Stimulated activated CD4-positive, alpha-beta T cell treated with anti-CD3 and anti-CD28 coated beads, Interleukin-12 subunit alpha, Interleukin-12 subunit beta, amount 100 ng/mL, for 4 hours (primary cell): ENCODE measurements around the gene FAM149A.
A peak's percentile ranks its signal among the peaks of the same experiment; 100 is the strongest.

Source experiments
- DNase-seq: peaks from one replicate; pipeline ENCODE4 v3.0.0-alpha.2; 2020

Gene FAM149A

GRCh38 chr4:186107947-186108346, 3.4 kb downstream of the FAM149A start:
- no peak for DNase-seq

GRCh38 chr4:186108391-186108790, 3.9 kb downstream of the FAM149A start:
- no peak for DNase-seq

DNA sequence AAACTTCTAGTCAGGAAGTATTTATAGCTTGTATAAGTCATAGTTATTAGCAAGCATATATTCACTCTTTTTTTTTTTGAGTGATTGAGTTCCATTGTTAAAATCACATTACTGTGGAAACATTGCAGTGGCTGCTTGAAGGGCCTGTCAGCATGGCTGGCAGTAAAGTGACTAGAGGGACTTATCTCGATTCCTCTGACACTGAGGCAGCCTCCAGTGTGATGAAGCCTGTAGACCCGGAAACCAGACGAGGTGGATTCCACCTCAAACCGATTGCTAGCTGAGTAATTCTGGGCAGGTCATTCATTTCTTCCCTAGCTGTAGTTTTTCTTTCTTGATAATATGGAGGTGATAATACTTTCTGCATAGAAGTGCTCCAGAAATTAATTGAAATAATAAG, 4.7 kb downstream of the FAM149A start:
- no peak for DNase-seq

- no peak for DNase-seq
Measured at GRCh38 chr4:186116697-186117096, 12.2 kb downstream of the FAM149A start.

- no peak for DNase-seq
Measured at GRCh38 chr4:186118582-186118981, 14.1 kb downstream of the FAM149A start.

DNA sequence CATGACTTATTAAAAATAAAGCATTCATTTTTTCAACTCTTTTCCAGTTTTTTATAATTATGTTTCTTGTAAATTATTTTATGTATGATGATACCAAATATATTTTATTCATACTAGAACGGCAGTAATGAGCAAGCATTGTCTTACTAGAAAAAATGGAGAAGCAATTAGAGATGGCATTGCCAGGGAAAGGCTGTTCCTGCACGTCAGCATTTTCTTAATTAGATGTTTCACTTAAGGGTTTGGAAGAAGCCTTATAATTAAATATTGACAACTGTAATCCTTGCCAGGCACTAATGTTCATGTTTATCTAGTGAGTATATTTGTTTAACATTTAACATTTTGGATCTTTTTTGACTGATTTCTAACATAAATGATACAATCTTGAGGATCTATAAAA, 16.6 kb downstream of the FAM149A start:
- DNase-seq = no peak

- no peak for DNase-seq
Measured at GRCh38 chr4:186128842-186129241, 24.3 kb downstream of the FAM149A start.

GRCh38 chr4:186131935-186132334, 27.4 kb downstream of the FAM149A start:
- no peak for DNase-seq

GRCh38 chr4:186132577-186133242, 28.2 kb downstream of the FAM149A start:
- DNase-seq = no peak

GRCh38 chr4:186134257-186134656, 29.8 kb downstream of the FAM149A start:
- no peak for DNase-seq

GRCh38 chr4:186134861-186135260, 30.4 kb downstream of the FAM149A start:
- DNase-seq = no peak

- DNase-seq = no peak
Measured at GRCh38 chr4:186137196-186137794, 32.8 kb downstream of the FAM149A start.

GRCh38 chr4:186144198-186144945, 39.9 kb downstream of the FAM149A start:
- DNase-seq = peak; percentile 12

DNA sequence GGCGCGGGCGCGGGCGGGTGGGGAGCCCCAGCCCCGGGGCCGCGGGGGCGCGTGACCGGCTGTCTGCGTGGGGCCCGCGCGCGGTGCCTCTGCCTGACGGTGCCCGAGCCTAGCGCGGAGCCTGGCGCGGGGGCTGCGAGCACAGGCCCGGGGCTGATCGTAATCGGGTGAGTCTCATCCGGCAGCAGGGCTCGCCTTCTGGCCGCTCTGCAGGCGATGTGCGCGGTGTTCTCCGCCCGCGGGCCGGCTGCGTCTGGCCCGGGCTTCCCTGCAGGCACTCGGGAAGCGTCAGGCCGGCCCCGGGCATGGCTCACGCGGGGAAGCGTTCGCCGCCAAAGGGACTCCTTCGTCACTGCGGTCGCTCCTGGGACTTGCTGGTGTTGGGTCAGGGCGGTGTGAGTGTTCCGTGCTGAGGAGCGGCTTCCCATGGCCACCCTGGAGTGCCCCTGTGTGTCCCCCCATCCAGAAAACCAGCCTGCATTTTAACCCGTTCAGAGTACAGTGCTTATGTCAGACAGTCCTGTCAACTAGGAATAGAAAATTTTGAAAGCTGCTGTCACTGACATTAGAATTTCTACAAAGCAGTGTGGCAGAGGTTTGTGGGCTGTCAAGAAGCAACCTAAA, 40.6 kb downstream of the FAM149A start:
- DNase-seq = peak; percentile 9

DNA sequence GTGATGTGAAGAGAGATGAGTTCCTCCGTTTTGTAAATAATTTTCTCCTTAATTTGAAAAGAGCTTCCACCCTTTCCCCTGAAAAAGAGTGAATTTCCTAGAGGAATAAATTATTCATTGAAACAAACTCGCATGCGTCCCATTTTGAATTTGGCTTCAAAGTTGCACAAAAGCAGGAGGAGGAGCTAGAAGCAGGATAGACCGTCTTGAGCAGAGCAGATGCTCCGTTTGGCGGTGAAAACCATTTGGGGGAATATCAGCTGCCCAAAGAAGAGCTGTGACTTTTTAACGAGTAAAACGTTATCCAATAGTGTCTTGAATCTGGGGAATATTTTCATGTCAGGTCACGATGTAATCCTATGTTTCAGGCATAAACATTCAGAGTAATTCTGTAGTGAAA, 42.0 kb downstream of the FAM149A start:
- no peak for DNase-seq

- DNase-seq = no peak
Measured at GRCh38 chr4:186148336-186148975, 44.0 kb downstream of the FAM149A start.

DNA sequence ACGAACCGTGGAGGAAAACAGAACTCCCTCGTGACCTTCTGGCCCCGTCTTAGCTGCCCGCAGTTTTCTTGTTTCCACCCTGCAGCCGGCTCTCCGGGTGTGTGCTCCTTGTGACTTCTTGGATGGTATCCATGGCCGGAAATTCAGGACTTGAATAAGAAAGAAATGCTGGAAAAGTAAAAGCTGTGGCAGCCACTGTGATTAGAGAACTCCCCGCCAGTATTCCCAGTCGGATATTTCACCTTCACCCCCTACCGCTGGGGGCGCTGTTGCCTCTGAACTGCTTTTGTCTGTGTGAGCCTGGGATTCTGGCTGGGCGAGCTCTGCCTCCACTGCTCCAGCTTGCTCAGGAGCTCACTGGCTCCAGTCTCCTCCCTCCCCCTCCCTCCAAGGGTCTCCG, 45.4 kb downstream of the FAM149A start:
- peak; percentile 17 for DNase-seq

DNA sequence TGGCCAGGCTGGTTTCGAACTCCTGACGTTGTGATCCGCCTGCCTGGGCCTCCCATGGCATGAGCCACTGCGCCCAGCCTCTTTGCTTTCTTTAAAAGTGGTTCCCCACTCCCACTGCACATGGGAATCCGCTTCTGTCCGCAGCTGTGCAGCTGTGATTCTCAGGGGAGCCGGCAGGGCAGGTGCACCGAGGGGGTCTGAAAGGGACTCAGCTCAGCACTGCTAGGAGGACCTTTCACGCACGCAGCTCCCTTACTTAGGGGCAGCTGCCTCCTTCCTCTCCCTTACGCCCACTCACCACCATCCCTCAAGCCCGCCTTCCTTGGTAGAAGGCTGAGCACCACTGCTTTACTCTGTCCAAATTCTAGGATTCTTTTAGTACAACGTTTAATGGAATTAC, 46.4 kb downstream of the FAM149A start:
- DNase-seq = no peak

- no peak for DNase-seq
Measured at GRCh38 chr4:186151499-186151898, 47.0 kb downstream of the FAM149A start.

DNA sequence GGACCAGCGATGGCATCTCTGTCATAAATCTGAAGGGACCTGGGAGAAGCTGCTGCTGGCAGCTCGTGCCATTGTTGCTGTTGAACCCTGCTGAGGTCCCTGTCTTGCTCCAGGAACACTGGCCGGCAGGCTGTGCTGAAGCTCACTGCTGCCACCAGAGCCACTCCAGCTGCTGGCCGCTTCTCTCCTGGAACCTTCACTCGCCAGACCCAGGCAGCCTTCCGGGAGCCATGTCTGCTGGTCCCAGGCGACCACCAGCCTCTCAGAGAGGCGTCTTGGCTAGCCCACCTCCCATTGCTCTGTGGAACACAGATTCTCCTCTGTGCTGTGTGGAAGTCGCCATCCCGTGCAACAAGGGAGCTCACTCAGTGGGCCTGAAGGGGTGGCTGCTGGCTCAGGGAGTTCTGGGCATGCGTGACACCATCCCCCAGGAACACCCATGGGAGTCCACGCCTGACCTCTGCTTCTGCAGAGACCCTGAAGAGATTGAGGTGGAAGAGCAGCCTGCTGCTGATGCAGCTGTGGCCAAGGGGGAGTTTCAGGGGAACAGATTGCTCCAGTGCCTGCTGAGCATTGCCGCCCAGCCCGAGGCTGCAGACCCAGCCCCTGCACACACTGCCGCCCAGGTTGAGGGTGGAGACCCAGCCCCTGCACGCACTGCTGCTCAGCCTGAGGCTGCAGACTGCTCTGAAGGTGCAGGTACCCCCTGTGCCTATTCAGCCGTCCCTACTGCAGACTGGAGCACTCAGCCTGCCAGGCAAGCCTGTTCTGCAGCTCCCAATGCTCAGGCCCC, 53.7 kb downstream of the FAM149A start:
- DNase-seq = no peak

- no peak for DNase-seq
Measured at GRCh38 chr4:186158966-186159365, 54.5 kb downstream of the FAM149A start.

DNA sequence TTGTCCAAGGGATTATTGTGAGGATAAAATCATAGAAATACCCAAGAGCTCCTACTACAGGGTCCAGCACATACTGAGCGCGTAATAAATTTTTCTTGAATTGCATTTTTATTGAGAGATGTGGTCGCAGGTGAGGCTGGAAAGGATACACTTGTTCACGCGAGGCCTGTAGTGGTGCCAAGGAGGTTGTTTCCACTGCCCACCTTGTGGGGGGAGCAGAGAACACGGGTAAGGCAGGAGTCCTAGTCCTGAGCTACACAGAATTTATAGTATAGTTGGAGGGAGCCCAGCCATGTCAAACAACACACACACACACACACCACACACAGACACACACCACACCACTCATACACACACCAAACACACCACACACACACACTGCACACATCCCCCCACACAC, 55.1 kb downstream of the FAM149A start:
- no peak for DNase-seq
